Measurements from ENCODE around the gene CFAP77. TPM values are rescaled to one million over a fixed set of nuclear protein-coding genes. Genes with fewer than 3 reads are reported as not detected.

The CFAP77 gene
- total and polyA plus RNA-seq, 2 of the 13 experiments (the other 11 are each of a cell fraction or from before 2014, with no cell fraction given) = not detected

- TF ChIP-seq ZNF746 (CRISPR knock-in tag; IDR thresholded peaks at IDR 0.05) (no peak), SP4 (CRISPR knock-in tag; IDR thresholded peaks at IDR 0.05) (no peak), GMEB1 (CRISPR knock-in tag; IDR thresholded peaks at IDR 0.05; ENCODE audit: borderline replicate concordance) (no peak), FOXJ3 (CRISPR knock-in tag; IDR thresholded peaks at IDR 0.05; ENCODE audit: borderline replicate concordance) (no peak), TCF7L2 (IDR thresholded peaks at IDR 0.05; ENCODE audit: low read depth, low read length) (no peak), EEA1 (CRISPR knock-in tag; IDR thresholded peaks at IDR 0.05; ENCODE audit: borderline replicate concordance) (no peak)
- TF ChIP-seq, protein P1, sequence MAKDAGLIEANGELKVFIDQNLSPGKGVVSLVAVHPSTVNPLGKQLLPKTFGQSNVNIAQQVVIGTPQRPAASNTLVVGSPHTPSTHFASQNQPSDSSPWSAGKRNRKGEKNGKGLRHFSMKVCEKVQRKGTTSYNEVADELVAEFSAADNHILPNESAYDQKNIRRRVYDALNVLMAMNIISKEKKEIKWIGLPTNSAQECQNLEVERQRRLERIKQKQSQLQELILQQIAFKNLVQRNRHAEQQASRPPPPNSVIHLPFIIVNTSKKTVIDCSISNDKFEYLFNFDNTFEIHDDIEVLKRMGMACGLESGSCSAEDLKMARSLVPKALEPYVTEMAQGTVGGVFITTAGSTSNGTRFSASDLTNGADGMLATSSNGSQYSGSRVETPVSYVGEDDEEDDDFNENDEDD (CRISPR knock-in tag; IDR thresholded peaks at IDR 0.05; ENCODE audit: borderline replicate concordance) = no peak
These were observed 145.5 kb downstream of the CFAP77 start (continued) for GRCh38 chr9:132555528-132555927.

- Histone ChIP-seq H3K36me3 (replicated peaks in 1 of 2; ENCODE audit: control insufficient read depth in 1 of 2, insufficient read depth in 2 of 2, low read length in 2 of 2) (no peaks in the 10 kb centered on the region), H2AFZ (ENCODE audit: low read length) (no peak overlapping the region), H3K79me2 (ENCODE audit: insufficient read depth, low read length) (no peaks in the 10 kb centered on the region), H3K27ac (ENCODE audit: extremely low read length, insufficient read depth, low read length) (no peak overlapping the region), H3K4me3 (replicated peaks in 1 of 3; ENCODE audit: insufficient read depth in 1 of 3, low read depth in 2 of 3, low read length in 3 of 3) (no peak overlapping the region), H3K9ac (ENCODE audit: insufficient read depth, low read depth, low read length) (no peak overlapping the region), H3K4me2 (ENCODE audit: low read depth, low read length) (no peak overlapping the region), H3K9me3 (ENCODE audit: low read length) (no peaks in the 10 kb centered on the region), H3K27me3 (ENCODE audit: control insufficient read depth in 1 of 2, insufficient read depth in 2 of 2, low read length in 2 of 2) (peaks cover 0 to 34% of the 10 kb centered on the region in 2 experiments; a peak in 2 of 5 replicates), H4K20me1 (ENCODE audit: insufficient read depth, low read length) (no peaks in the 10 kb centered on the region), H3K4me1 (ENCODE audit: insufficient read depth, low read length) (no peaks in the 10 kb centered on the region)
- no TSS peak for BruUV-seq (replicated peaks)
- FAIRE-seq (no peak), ATAC-seq (no peak), DNase-seq (ENCODE audit: low spot score) (no peak)
- CTCF ChIA-PET (ENCODE audit: low intra/inter-chr PET ratio, low total read pairs) = no interaction called here
- TF ChIP-seq ZNF136 (CRISPR knock-in tag; IDR thresholded peaks at IDR 0.05; ENCODE audit: low read depth) = no peak
- no peak for TF ChIP-seq ARNT2 (CRISPR knock-in tag; IDR thresholded peaks at IDR 0.05; ENCODE audit: low read depth)
- TF ChIP-seq MYC (CRISPR knock-in tag; IDR thresholded peaks at IDR 0.05; ENCODE audit: borderline replicate concordance) = no peak
- TF ChIP-seq ZNF513 (CRISPR knock-in tag; conservative IDR thresholded peaks at IDR 0.05) = no peak
- no peak for TF ChIP-seq SOX13 (IDR thresholded peaks at IDR 0.05)
- no peak for TF ChIP-seq SOX13 (CRISPR knock-in tag; conservative IDR thresholded peaks at IDR 0.05 in 1 of 2, IDR thresholded peaks at IDR 0.05 in 1 of 2)
- TF ChIP-seq KLF11 (CRISPR knock-in tag; IDR thresholded peaks at IDR 0.05) = no peak
- no peak for TF ChIP-seq KAT8 (CRISPR knock-in tag; IDR thresholded peaks at IDR 0.05)
- in situ Hi-C loops (cut with HindIII; ENCODE audit: extremely low pct_ligation_motif_present, low pct_unique_long_range_greater_than_20kb) = no loop called here
- intact Hi-C loops (cut with micrococcal nuclease; ENCODE audit: unreplicated experiment) = no loop called here
- POLR2A ChIA-PET = no interaction called here
- WGBS (ENCODE audit: low lambda C conversion rate) = 43% methylated on average over 6 of the region's 6 CpGs
These were observed 146.2 kb downstream of the CFAP77 start for GRCh38 chr9:132556235-132556634.
